HG02571 (cell line): ENCODE results near the gene MAPK8.

ENCODE experiments used
- ATAC-seq: cut with Tn5 transposase; IDR thresholded peaks from one replicate; pipeline ENCODE4 v1.9.1; 2021; ENCODE audit warnings: mild to moderate bottlenecking, moderate library complexity; ENCODE audit not compliant: unreplicated experiment

MAPK8 gene

DNA sequence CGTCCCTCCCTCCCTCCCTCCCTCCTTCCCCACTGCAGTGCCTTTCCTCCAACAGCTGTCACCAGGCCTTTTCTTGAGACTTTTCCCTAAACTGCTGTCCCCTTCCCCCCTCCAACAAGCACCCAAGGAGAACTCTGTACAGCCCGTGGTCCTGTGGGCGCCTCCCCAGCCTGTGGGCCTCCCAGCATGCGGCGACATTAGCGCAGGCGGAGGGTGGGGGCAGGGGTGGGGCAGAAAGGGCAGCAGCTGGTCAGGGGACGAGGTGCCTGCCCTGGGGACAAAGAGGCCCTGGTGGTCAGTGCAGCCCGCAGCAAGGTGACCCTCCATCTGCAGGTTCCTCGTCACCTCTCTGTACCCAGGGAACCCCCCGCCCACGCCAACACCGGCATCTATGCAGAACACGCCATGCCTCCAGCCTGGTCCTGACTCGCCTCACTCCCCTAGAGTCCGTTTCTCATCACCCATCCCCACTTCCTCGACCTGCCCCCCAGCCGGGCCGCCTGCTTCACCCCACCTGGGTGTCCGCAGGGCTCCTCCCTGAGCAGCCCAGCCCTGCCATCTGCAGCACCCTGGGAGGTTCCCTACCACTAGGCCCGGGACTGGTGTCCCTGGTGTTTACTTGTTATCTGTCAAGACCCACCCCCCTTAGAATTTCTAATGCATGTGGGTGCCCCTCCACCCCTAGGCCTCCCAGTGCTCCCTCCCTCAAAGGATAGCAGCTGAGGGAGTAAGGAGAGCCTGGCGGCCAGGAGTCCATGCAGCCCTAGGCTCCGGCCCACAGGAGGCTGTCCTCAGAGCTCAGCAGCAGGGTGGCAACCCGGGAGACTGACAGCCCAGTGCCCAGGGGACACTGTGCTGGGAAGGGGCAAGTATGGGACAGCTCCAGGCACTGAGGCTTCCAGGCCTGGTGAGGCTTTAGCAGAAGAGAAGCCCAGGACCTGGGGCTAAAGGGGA lies 150.6 kb downstream of the MAPK8 start:
- no peak for ATAC-seq

DNA sequence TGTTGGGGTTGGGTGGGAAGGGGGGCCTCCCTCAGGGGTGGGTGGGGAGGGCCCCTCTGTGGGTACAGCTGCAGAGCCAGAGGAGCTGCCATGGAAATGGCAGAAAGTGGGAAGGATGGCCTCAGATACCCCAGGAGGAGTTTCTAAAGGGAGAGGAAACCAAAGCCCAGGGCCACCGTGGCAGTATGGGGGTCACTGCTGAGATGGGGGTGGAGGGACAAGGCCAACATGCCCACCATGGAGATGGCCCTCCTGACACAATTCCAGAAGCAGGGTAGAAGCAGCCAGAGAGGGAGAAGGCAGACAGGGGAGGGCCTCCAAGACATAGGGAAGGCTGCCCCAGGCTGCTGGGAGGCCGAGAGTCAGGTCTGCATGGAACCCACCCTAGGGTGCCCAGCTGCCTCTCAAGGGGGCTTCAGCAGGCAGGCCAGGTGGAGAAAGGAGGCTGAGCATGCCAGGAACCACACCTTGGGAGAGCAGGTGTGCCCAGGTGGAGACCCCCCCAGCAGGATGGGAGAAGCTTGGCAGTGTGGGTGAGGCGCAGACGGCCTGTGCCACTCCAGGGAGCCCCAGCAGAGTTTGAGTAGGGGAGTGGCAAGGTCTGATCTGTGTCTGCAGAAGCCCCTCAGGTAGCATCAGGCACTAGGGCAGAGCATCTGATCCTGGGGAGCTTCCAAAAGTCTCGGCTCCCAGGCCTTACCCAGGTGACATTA lies 151.6 kb downstream of the MAPK8 start:
- no peak for ATAC-seq

DNA sequence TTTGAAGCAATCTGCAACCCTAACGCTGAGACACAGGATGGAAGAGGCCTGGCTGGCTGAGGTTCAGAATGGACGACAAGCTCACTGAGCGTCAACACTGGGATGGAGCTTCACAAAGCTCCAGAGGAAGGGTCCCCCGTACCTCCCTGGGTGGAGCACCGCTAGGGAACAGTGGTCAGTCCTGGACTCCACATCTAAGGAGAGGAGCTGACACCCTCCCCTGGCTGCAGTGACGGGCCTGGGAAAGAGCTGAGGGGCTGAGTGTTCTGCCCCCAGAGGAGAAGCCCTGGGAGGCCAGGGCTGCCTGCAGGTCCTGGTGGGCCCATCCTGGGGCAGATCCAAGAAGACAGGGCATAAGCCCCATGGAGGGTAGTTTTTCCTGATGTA lies 152.2 kb downstream of the MAPK8 start:
- no peak for ATAC-seq

DNA sequence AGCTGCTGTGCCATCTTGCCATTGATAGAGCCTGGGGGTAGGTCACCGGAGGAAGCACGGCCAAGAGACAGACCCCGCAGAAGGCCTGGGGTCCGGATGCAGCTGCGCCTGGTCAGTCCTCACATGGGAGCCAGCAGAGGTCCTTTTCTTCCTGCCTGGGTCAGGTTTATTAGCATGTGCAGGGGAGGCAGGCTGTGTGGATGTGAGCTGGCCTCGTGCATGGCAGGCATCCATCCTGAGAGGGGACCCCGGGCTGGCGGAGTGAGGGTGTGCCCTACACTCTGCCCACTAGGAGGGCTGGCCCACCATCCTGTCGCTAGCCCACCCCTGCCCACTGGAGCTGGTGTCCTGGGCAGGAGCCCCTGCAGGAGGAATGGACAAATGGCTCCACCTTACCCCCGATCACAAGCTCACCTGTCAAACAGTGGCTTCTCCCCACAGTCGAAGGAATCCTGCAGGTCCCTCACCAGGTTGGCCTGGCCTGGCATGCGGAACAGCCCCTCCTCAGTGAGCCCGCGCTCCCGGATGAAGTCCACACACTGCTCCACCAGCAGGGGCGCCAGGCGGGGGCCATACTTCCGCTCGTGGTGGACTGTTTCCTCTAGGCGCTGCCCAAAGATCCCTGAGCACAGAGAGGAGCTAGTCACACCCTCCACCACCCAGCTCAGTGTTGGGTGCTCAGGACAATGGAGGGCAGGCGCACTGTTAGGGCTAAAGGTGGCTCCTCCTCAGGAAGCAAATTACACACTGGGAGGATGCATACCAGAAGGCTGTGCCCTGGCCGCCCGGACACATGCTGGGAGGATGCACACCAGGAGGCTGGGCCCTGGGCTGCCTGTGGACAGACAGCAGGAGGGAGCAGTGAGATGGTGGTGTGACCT lies 153.0 kb downstream of the MAPK8 start:
- ATAC-seq: no peak

DNA sequence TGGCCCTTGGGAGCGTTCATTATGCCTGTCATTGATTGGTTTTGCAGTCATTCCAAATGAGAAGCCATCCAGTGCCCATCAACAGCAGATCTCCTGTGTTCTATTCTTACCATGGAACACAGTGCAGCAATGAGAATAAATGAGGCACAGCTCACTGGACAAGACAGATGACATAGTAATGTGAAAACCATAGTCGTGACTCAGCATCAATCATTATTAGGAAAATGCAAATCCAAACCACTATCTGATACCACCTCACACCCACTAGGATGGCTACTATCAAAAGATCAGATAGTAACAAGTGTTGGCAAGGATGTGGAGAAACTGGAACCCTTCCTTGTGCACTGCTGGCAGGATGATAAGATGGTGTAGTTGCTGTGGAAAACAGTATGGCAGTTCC lies 153.7 kb downstream of the MAPK8 start:
- no peak for ATAC-seq

DNA sequence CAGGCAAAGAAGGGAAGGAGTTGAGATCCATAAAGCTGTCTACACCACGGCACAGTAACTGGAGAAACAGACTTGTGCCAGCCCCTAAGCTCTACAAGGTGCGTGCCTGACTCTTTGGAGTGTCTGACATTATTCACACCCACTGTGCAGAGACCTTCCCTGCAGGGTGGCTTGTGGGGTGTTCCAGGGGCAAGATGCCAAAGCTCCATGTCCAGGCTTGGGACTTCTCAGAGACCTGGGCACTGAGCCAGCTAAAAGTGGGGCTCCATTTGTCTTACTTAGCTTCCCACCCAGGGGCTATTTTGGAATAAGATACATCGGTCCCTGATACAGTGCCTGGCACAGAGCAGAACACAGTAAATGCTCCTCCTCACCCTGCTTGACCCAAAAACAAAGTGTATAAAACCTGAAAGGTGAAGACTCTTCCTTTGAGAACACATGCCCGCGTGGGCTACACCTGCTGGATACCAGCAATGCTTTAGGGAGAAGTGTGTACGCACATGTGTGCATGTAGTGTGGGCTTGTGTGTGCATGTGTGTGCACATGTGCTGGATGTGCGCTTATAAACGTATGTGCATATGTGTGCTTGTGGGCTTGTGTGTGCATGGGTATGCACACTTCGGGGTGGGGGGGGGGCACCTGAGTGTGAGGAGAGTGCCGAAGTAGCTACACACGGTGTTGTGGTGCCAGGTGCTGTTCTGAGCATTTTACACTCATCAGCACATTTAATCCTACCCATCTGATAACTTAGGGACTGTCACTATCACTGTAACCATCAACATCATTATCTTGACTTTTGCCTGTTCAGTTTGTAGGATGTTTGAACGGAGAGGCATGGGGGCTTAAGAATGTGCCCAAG lies 155.4 kb downstream of the MAPK8 start:
- ATAC-seq: no peak

DNA sequence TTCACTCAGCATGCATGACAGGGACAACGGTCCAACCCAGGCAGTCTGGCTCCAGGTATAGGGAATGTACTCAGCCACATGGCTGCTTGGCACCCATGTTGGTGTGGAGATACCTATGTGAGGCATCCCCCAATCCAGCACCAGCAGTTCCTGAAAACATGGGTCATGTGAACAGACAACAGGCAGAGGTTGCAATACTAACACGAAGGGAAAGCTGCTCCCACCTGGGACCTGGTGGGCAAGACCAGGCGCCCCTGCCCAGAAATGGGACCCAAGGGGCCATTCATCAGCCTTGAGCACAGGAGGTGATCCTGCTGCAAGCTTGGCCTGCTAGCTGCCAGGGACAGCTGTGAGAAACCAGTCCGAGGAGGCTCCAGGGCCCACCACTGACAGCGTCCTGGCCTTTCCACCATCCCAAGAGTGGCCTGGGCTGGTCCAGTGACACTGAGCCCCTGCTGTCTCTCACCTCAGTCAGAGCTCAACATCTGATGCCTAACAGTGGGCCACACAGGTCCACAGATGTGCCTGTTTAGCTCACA lies 156.1 kb downstream of the MAPK8 start:
- no peak for ATAC-seq

DNA sequence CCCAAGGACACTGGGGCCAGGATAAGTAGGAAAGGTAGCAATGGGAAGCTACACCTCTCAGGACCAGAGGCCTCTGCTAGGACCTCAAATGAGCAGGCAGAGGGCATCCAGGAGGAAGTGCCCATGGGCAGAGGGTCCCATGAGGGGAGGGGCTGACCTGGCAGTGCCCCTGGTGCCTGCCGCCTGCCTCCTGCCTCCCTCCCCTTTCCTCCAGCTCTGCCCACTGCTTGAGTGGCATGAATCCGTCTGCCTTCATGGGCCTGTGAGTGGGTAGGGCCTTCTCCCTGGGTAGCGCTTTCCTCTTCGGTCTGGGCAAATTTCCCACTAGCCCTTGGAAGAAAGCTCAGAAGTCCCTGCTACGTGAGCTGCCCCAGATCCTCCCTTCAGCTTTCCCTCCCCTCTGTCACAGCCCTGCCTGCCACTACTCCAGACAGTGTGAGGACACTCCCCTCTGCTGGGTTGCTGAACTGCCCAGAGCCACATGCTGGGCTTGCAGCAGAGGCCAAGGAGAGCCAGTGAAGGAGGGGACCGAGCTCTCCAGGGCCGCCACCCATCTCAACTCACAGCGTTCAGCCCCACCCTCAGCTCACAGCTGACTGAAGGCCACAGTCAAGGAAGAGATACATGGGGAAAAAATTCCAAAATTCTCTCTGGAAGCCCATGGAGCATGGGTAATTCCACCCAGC lies 157.0 kb downstream of the MAPK8 start:
- ATAC-seq: no peak

DNA sequence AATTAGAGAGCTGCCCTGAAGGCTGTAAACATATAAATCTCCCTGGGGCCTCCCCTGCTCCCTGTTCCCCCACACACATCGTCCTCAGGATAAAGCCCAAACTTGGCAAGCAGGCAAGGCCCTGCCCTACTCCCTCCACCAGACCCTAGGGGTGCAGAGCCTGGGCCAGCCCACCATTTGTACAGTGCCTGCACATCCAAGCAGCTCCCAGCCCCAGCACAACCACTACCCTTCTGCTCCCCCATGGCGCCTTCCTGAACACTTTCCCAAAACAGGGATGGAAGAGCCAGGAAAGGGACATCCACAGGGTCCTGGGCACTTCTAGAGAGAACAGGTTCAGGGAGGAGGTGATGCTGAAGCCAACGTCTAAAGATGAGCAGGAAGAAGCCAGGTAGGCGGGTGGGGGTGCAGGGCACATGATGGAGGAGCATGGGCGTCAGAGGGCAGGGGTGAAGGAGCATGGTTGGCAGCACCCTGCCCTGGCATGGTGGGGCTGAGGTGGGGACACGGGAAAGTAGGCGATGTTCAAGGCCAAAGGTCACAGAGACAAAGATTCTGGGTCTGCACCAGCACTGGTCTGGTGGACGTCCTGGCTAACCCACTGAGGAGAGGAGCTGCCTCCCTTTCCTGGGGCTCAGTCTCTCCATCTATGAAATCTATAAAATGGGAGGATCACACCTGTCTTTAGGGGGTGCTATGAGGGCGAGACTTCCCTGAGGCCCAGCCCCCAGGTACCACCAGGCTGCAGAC lies 157.8 kb downstream of the MAPK8 start:
- ATAC-seq: no peak

DNA sequence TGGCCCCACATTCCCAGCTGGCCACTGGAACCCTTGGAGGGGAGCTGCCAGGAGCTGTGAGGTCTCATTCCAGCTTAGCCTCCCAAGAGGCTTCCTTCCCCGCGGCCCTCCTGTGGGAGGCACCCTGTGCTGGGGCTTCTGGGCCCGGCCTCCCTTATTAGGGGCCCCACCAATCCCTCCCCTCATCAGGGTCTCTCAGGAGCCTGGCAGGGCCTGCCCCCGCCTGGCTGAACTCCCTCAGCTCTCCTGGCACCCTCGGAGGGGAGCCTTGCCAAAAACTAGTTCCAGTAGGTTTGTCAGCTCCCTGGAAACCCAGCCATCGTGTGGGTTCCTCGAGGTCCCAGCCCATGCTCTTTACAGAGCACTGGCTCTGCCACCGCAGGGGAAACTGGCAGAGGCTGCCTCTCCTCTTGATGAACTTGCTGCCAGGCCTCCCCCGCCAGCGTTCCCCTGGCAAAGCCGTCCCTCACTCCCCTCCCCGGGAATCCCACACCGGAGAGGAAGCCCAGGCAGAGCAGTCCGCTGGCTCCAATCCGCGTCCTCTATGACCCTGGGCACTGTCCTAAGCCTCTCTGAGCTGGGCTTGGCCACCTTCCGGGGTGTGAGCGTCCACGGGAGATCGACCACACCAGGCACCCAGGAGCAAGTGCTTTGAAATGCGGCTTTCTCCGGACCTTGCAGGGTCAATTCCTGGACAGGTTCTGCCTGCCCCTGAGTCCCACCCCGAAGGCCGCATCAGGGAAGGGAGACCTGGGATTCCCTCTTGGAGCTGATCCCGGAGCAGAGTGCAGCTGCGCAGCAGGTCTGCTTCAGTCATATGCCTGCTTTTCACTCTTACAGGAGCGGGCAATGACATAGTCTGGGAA lies 158.6 kb downstream of the MAPK8 start:
- no peak for ATAC-seq

DNA sequence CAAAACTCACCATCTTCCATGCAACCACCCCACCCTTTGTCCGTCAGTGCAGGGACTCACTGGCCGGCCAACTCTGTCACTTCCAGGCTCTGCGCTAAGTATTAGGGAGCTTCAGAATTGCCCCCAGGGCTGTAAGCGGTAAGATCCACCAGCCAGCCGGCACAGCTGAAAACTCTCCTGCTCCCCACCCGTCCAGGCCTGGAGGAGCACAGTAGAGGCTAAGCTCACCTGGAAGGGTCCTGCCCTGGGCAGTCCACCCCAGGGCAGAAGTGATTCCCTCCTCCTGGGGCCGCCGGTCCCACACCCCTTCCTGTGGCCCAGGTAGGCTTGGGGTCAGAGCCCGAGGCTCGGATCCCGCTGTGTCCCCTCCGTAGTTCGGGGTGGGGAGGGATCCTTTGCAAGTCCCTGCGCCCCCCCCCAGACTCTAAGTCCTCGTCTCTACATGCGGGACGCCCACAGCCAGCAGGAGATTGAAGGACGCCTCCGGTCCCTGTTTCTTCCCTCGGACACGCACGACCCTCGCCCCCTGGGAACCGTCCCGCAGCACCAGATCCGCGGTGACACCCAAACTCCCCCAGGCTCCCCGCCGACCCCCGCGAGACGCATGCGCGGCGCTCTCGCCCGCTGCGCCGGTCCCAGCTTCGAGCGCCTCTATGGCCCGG lies 159.5 kb downstream of the MAPK8 start:
- ATAC-seq: no peak

DNA sequence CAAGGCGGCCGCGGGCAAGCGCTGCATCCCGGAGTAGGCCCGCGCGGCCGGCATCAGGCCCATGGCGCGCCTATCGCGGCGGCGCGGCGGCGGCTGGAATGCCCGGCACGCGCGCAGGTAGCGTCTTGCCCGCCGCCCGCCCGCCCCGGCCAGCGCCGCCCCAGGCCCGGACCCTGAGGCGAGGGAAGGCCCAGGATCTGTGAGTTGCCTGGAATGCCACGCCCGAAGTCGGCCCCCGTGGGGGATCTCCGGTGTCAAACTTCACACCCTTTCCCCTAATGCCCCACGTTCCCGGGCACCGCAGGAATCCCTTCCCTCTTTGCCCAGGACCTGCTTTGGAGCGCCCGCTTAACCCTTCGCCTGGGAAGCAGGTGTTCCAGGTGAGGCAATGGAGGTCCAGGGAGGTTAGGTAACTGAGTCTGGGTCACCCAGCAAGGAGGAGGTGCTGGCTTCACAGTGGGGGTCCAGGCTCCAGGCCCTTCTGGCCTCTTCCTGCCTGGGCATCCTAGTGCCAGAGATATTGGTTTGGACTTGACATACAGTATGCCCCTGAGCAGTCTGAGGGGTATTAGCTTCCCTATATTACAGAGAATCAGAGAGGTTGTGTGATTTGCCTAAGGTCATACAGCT lies 160.2 kb downstream of the MAPK8 start:
- ATAC-seq: no peak

DNA sequence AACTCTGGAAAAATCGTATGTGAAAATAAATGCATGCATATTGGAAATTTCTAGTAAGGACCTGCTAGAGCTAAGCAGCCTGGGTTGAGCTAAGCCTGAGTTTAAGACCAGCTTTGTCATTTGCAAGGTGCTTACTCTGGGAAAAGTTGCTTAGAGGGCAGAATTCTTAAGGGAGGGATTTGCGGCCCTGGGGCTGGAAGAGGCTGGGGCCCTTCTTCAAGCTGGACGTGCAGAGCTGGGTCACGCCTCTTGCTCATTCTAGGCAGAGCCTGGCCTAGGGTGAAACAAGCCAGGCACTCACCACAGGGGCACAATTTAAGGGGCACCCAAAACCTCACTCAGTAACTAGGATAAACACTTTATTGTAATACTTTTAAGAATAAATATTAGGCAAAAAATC lies 161.2 kb downstream of the MAPK8 start:
- no peak for ATAC-seq

DNA sequence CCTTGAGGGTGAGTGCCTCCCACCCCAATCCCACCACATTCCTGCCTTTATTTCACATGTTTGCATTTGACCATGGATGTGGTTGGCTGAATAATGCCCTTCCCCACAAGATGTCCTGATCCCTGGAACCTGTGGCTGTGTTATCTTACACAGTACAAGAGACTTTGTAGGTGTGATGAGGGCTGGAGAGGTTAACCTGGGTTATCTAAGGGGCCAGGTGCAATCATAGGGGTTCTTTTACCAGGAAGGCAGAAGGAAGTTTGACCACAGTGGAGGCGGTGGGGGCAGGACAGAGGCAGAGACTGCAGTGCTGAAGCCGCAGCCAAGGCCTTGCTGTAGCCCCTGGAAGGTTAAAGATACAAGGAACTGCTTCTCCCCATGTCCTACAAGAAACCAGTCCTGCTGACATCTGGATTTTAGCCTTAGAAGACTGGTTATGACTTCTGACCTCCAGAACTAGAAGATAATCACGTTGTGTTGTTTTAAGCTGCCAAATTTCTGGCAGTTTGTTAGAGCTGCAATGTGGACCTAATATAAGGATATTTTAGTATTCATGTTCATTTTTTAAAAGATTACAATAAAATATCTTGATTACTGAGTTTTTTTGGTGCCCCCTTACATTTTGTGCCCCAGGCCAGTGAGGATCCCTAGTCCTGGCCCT lies 161.8 kb downstream of the MAPK8 start:
- no peak for ATAC-seq

DNA sequence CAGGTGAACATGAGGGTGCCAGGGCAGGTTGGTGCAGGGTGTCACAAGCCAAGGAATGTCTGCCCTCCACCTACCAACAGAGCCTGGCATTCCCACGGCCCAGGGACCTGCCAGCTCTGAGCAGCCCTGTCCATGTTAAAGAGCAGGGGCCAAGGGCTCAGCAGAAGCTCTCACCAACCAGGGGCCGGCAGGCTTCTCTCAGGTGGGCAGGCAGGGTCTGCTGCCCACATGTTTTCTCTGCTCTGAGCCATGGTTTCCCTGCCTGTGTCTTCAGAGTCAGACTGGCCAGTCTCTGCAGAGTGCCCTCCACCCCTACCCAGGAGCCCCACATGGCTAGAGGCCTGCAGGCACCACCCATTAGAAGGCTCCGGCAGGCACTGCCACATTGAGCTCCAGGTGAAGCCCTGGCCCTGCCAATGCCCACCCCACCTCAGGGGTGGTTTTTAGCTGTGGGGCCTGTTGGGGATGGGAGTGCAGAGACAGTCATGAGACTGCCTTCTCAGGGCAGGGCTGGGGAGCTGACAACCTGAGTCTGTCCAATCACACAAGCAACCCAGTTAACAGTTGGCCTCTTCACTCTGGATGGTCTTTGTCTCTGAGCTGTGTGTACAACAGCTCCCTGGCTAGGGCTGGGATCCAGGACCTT lies 162.5 kb downstream of the MAPK8 start:
- ATAC-seq: no peak

DNA sequence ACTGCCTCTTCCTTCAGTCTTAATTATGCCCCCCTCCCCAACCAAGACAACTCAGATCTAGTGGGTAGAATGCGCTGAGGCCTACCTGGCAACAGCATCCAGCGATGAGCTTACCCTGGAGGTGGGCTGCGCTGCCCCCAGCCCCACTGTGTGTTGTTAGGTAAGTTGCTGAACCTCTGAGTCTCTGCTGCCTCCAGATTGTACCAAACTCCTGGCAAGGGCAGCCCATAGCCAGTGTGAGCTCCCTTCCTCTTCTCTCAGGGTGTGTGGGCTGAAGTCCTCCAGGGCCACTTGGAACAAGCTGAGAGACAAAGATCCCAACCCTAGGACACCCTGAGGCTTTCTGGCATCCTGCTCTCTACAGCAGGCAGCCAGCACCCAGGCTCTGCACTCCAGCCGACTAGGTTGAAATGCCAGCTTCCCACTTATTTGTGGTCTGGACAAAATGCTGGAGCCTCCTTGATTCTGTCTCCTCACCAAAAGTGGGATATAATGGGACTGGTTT lies 163.1 kb downstream of the MAPK8 start:
- ATAC-seq: no peak
